ENCODE measurements around the gene GADD45B.
"Not testable (repeated sequence)": the region's sequence is repeated elsewhere in the genome, so short reads cannot be mapped to it uniquely, and the experiment has no call there.

Gene GADD45B

DNA sequence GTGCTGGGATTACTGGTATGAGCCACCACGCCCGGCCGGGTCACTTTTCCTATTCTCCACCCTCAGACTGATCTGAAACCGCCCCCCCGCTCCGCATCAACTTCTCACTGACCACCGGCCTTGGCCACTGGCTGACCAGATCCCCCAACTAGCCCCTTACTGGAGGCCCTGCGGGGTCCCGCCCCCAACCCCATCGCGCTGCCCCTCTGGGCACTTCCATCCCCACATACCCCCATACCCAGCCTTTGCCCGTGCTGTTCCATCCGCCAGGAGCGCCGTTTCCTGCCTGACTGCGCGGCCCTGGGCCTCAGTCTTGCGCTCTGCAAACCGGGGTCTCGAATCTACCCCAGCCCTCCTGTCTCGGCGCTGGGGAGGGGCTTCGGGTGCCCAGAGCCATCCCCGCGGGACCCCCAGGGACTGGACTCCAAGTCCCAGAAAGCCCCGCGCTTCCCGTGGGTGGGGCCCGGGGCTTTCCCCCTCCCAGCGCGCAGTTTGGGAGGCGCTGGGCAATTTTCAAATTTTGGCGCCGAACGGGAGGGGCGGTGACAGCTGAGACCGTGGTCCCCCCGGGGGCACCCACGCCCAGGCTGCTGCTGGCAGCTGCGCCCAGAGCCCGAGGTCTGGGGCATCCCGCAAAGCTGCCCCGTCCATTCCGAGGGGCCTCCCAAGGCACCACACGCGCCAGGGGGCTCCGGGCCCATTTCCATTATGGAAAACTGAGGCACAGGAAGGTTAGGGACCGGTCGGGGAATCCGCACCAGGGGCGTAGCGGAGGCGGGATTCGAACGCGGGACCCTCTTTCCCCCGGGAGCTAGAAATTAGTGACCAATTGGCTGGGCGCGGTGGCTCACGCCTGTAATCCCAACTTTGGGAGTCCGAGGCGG lies 13.9 kb upstream of the GADD45B start:
- in situ Hi-C loops (cut with HindIII; ENCODE audit: low pct_ligation_motif_present, low pct_unique_long_range_greater_than_20kb, low sequenced_read_pairs) = no loop called here
- peak; percentile 75 for DNase-seq

DNA sequence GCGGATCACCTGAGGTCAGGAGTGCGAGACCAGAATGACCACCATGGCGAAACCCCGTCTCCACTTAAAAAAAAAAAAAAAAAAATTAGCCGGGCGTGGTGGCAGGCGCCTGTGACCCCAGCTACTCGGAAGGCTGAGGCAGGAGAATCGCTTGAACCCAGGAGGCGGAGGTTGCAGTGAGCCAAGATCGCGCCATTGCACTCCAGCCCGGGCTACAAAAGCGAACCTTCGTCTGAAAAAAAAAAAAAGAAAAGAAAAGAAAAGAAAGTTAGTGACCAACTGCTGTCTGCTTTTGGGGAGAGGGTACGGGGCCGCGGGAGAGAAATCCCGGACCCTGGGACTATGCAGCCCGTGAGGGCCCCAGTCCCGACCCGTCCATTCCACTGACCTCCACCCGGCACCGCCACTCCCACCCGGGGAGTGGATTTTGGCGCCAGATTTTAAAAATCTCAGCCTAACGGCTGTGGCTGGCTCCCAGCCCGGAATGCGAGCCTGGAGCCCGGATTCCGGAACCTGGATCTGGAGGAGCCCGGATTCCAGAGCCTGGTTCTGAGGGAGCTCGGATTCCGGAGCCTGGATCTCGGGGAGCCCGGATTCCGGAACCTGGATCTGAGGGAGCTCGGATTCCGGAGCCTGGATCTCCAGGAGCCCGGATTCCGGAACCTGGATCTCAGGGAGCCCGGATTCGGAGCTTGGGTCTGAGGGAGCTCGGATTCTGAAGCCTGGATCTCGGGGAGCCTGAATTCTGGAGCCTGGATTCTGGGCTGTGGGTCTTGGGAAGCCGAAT lies 13.1 kb upstream of the GADD45B start:
- peak; percentile 96 for DNase-seq
- in situ Hi-C loops (cut with HindIII; ENCODE audit: low pct_ligation_motif_present, low pct_unique_long_range_greater_than_20kb, low sequenced_read_pairs) = no loop called here

DNA sequence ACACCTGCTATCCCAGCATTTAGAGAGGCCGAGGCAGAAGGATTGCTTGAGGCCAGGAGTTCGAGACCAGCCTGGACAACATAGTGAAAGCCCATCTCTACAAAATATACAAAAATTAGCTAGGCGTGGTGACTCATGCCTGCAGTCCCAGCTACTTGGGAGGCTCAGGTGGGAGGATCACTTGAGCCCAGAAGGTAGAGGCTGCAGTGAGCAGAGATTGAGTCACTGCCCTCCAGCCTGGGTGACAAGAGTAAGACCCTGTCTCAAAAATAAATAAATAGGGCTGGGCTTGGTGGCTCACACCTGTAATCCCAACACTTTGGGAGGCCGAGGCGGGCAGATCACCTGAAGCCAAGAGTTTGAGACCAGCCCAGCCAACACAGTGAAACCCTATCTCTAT lies 12.2 kb upstream of the GADD45B start:
- in situ Hi-C loops (cut with HindIII; ENCODE audit: low pct_ligation_motif_present, low pct_unique_long_range_greater_than_20kb, low sequenced_read_pairs); DNase-seq: not testable (repeated sequence)

DNA sequence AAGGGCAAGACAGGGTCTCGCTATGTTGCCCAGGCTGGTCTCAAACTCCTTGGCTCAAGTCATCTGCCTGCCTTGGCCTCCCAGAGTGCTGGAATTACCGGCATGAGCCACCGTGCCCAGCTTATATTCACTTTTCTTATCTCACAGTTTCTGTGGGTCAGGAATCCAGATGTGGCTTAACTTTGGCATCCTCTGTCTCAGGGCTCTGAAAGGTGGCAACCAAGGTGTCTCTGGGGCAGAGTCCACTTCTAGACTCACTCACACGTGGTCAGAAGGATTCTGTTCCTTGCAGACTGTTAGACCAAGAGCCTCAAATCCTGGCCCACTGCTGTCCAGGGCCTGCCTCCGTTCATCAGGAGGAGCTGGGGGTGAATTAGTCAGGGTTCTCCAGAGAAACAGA lies 11.5 kb upstream of the GADD45B start:
- in situ Hi-C loops (cut with HindIII; ENCODE audit: low pct_ligation_motif_present, low pct_unique_long_range_greater_than_20kb, low sequenced_read_pairs) = no loop called here
- DNase-seq = no peak

DNA sequence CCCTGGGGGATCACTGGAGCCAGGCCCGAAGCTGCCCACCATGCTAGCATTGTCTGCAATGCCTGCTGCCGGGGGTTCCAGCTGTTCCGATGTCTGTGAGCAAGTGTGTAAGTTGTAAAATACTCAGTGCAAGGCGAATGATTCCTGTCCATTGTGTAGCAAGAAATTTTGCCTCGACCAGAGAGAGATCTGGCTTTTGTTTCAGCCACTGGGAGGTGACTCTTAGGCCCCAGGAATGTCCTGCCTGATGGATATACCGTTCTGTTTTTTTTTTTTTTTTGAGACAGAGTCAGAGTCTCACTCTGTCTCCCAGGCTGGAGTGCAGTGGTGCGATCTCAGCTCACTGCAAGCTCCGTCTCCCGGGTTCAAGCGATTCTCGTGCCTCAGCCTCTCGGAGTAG lies 7.3 kb upstream of the GADD45B start:
- in situ Hi-C loops (cut with HindIII; ENCODE audit: low pct_ligation_motif_present, low pct_unique_long_range_greater_than_20kb, low sequenced_read_pairs) = no loop called here
- no peak for DNase-seq

DNA sequence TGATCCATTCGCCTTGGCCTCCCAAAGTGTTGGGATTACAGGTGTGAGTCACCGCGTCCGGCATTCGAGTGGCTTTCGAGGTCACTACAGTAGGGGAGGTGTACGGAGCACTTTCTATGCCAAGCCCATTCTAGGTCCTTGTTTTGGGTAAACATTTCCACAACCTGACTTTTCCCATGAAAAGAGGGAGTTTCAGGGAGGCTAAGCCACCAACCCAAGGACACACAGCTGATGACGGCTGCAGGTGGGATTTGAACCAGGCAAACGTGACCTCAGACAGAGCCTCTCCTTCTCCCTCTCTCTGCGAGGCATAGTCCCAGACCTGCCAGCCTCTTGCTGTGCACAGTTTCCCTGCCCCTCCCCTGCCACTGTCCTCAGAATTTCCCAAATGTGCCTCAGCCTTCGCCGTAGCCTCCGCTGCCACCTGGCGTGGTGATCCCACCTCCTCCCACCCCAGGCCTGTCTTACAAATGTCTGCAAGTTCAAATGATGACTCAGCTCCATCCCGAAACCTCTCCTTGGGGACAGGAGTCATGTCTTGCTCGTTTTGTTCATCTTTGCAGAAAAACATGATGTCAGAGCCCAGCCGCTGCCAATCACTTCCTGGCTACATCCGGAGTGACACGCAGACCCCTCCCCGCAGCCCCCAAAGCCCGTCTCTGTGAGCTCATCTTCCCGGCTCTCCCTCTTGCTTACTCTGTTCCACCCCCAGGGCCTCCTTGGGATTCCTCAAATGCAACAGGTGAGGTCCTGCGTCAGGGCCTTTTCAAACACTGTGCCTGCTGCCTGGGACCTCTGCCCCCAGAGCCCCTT lies 6.6 kb upstream of the GADD45B start:
- in situ Hi-C loops (cut with HindIII; ENCODE audit: low pct_ligation_motif_present, low pct_unique_long_range_greater_than_20kb, low sequenced_read_pairs) = no loop called here
- DNase-seq = peak; percentile 35

DNA sequence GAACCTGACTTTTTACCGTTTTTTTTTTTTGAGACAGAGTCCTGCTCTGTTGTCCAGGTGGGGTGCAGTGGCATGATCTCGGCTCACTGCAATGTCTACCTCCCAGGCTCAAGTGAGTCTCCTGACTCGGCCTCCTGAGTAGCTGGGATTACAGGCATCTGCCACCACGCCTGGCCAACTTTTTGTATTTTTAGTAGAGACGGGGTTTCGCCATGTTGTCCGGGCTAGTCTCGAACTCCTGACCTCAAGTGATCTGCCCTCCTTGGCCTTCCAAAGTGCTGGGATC lies 6.1 kb upstream of the GADD45B start:
- DNase-seq; in situ Hi-C loops (cut with HindIII; ENCODE audit: low pct_ligation_motif_present, low pct_unique_long_range_greater_than_20kb, low sequenced_read_pairs): not testable (repeated sequence)

DNA sequence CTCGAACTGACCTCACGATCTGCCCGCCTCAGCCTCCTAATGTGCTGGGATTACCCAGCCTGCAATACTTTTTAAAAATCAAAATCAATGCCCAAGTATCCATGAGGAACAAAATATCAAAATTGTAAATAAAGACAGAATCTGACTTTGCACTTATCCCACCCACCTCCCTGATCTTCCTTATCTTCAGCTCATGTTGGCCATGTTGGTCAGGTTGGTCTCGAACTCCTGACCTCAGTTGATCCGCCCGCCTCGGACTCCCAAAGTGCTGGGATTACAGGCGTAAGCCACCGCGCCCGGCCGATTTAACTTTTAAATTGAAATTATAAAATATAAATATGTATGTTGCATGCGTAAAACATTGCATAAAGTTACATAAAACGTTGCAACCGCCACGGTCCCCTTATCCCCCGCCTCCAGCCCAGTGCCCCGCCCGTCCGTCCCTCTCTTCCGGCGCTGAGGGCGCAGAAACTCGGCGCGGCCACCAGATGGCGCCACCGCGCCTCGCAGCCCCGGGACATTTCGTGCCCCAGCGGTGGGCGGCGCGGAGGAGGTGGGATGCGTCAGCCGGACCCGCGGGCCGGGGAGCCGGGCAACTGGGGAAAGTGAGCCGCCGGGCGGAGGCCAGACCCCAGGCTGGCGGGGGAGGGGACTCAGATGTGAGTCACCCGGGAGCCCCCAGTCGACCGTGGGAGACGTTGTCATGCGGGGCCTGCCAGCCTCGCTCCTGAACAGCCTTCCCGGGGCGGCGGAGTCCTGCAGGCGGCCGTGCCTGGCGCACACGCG lies 1.5 kb upstream of the GADD45B start:
- peak; percentile 87 for DNase-seq
- in situ Hi-C loops (cut with HindIII; ENCODE audit: low pct_ligation_motif_present, low pct_unique_long_range_greater_than_20kb, low sequenced_read_pairs) = no loop called here

DNA sequence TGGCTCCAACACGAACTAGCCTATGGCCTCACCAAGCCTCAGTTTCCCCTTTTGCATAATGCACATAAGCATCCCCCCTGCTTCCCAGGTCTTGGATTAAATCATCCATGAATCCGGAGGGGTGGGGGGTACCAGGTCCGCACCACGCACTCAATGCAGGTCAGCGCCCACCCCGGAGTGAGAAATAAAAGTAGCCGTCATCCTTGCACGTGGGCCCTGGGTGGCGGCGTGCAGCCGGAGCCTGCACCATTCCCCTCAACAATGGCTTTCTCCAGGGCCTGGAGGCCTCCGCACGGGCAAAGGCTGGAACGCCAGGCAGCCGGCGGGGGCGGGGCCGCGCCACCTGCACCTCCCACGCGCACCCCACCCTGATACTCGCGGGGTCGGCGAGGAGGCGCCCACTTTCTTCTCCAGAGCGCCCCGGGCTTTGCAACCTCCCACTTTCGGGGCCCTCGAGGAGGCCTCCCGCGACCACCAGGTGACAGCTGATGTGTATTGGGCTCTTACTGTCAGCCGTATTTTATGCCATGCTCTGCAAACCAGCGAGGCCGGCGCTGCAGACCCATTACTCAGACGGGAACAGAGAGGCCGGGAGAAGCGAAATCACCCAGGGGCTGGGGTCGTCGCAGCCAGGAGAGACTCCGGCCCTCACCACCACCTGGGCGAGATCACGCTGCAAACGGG lies 767 bp upstream of the GADD45B start:
- in situ Hi-C loops (cut with HindIII; ENCODE audit: low pct_ligation_motif_present, low pct_unique_long_range_greater_than_20kb, low sequenced_read_pairs) = no loop called here

DNA sequence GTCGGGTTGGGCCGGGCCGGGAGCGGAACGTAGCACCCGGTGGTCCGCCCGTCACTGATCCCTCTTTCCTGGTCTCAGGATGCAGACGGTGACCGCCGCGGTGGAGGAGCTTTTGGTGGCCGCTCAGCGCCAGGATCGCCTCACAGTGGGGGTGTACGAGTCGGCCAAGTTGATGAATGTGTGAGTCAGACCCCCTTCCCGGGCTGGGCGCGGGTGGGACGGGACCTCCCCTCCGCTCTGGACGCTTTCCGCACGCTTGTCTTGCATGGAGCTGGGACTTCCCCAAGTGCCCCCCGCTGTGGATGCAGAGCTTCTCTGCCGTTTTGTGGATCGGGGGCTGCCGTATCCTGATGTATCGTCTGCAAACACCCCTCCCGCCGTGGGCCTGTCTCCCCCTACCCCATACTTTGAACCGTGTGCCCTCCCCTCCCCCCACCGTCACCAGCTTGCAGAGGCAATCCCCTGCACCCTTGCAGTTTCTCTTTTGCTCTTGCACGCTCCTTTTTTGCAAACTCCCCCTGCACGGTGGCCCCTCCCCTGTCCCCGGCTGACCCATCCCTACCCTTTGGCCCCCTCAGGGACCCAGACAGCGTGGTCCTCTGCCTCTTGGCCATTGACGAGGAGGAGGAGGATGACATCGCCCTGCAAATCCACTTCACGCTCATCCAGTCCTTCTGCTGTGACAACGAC lies 669 bp downstream of the GADD45B start:
- in situ Hi-C loops (cut with HindIII; ENCODE audit: low pct_ligation_motif_present, low pct_unique_long_range_greater_than_20kb, low sequenced_read_pairs) = no loop called here
- DNase-seq = peak; percentile 44

More for the DNA sequence above, 767 bp upstream of the GADD45B start:
- peak; percentile 63 for DNase-seq

DNA sequence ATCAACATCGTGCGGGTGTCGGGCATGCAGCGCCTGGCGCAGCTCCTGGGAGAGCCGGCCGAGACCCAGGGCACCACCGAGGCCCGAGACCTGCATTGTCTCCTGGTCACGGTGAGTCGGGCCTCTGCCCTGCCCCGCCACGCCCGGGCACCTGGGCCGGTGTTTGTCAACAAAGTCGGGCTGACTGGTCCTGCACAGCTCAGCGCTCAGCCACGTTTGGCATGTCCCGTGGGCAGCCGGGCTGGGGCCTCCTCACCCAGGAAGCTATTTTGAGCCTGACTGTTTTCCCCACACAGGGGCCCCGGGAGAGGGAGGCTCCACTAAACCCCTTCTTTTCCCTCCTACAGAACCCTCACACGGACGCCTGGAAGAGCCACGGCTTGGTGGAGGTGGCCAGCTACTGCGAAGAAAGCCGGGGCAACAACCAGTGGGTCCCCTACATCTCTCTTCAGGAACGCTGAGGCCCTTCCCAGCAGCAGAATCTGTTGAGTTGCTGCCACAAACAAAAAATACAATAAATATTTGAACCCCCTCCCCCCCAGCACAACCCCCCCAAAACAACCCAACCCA lies 1.3 kb downstream of the GADD45B start:
- peak; percentile 27 for DNase-seq
- in situ Hi-C loops (cut with HindIII; ENCODE audit: low pct_ligation_motif_present, low pct_unique_long_range_greater_than_20kb, low sequenced_read_pairs) = no loop called here

DNA sequence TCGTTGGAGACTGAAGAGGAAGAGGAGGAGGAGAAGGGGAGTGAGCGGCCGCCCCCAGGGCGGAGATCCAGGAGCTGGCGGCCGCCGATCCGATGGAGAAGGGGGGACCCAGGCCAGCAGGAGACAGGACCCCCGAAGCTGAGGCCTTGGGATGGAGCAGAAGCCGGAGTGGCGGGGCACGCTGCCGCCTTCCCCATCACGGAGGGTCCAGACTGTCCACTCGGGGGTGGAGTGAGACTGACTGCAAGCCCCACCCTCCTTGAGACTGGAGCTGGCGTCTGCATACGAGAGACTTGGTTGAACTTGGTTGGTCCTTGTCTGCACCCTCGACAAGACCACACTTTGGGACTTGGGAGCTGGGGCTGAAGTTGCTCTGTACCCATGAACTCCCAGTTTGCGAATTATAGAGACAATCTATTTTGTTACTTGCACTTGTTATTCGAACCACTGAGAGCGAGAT lies 1.8 kb downstream of the GADD45B start:
- DNase-seq = peak; percentile 36

DNA sequence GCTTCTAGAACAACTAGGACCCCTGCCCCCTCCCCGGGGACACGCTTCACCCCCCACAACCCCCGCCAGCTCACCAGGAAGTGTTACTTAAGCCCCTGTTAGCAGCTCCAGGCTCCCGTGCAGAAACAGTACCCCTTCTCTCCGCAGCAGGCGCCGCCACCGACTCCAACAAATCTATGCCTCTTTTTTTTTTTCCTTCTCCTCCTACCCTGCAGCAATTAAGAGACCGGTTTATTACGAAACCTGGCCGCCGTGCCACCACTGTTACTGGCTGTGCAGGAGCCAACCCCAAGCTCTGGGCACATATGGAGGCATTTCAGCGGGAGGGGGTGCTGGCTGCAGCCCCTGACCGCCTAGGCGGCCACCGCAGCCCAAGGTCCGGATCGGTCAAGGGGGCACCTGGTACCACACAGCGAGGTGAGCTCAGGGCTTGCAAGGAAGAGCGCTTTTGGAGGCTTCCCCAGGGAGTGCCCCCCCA lies 2.4 kb downstream of the GADD45B start:
- peak; percentile 46 for DNase-seq
- in situ Hi-C loops (cut with HindIII; ENCODE audit: low pct_ligation_motif_present, low pct_unique_long_range_greater_than_20kb, low sequenced_read_pairs) = no loop called here

More for the DNA sequence above, 1.8 kb downstream of the GADD45B start:
- in situ Hi-C loops (cut with HindIII; ENCODE audit: low pct_ligation_motif_present, low pct_unique_long_range_greater_than_20kb, low sequenced_read_pairs) = no loop called here

DNA sequence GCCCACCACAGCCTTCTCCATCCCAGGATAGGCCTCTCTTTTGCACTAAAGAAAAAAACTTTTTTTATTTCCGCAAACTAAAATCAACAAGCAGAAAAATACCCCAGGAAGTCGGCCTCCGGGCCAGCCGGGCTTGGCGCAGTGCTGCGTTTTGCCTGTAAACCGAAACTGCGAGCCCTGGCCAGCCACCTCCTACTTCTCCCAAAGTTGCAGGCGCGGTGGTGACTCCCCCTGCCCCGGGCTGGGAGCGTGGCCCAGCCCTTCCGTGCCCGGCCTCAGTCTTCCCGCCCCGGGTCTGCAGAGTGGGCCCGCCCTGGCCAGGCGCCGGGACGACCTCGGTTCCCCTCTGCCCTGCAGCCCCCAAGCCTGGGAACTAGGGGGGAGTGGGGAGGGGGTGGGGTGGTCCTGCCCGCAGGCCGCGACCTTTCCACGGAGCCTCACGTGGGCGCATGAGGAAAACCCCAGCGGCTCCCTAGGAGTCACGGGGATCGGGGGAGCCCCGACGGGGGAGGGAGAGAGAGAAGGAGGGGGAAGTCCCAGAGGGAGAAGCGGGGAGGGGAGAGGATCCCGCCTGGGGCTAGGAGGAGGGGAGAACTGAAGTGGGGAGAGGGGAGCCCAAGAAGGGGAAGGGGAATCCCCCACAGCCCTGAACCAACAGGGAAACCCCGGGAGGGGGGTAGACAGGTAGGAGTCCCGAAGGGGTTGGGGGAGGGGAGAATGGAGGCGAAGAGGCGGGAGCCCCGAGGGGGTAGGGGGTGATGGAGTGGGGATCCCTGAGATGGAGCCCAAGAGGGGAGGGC lies 3.0 kb downstream of the GADD45B start:
- peak; percentile 78 for DNase-seq
- in situ Hi-C loops (cut with HindIII; ENCODE audit: low pct_ligation_motif_present, low pct_unique_long_range_greater_than_20kb, low sequenced_read_pairs) = no loop called here

DNA sequence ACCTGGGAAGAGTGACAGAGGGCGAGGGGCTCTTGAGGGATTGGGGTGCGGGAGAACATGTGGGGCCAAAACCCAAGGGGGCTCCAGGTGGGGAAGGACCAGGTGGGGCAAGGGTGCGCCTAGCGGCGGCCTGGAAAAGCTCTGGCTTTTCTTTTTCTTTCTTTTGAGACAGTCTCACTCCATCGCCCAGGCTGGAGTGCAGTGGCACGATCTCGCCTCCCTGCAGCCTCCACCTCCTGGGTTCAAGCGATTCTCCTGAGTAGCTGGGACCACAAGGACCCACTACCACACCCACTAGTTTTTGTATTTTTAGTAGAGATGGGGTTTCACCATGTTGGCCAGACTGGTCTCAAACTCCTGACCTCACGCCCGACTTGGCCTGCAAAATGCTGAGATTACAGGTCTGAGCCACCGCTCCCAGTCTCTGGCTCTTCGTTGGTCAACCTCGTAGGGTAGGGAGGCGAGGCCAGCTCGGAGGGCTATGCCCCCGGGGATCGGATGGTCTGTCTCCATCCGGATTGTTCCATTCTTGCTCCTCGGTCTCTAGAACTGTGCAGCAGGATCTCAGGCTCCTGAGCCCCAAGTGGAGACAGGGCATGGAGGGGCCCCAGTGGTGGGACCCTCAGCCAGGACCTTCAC lies 3.7 kb downstream of the GADD45B start:
- DNase-seq = peak; percentile 41
- in situ Hi-C loops (cut with HindIII; ENCODE audit: low pct_ligation_motif_present, low pct_unique_long_range_greater_than_20kb, low sequenced_read_pairs) = no loop called here

DNA sequence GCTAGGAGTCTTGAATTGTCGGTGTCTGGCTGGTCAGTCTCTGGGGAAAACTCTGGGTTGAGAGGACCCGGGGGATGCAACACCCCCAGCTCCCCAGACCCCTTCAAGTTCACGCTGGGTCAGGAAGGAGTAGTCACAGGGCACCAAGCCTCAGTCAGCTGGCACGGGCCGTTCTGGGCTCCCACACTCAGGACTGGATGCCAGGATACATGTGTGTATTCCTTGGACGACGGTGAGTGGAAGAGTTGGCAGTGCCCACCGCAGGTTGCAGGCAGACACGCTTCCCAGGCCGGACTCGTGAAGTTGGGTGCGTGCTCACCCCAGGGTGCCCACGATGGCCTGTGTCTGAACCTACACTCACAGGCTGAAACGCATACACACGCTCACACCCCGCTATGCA lies 5.5 kb downstream of the GADD45B start:
- in situ Hi-C loops (cut with HindIII; ENCODE audit: low pct_ligation_motif_present, low pct_unique_long_range_greater_than_20kb, low sequenced_read_pairs) = no loop called here
- DNase-seq = no peak

Measured in ACHN (cell line).